ENCODE measurements around the gene SVIL. TPM values are rescaled to one million over a fixed set of nuclear protein-coding genes. Genes with fewer than 3 reads are reported as not detected.

SVIL gene
- total RNA-seq, 4 donors from 2014 or later, result 585 to 1,262 (median 942) TPM

- H3K4me1 ChIP-seq, result peaks cover 18 to 84% (median 36%) of the 10 kb centered on the region in 3 donors
- no peaks in the 10 kb centered on the region for H3K9me3 ChIP-seq
- peak overlapping the region; percentile 68 to 86 (median 80) for H3K27ac ChIP-seq
- peak; percentile 80 for ATAC-seq
- H3K36me3 ChIP-seq, result peaks cover 0 to 2% of the 10 kb centered on the region in 2 donors
- H3K4me3 ChIP-seq, result no peak overlapping the region
- TF ChIP-seq EP300 (IDR thresholded peaks at IDR 0.05) (no peak), POLR2A (IDR thresholded peaks at IDR 0.05) (no peak), POLR2AphosphoS5 (IDR thresholded peaks at IDR 0.05) (peak; percentile 87), CTCF (IDR thresholded peaks at IDR 0.05) (no peak)
- H3K27me3 ChIP-seq, result no peaks in the 10 kb centered on the region
These were observed 8.2 kb upstream of the SVIL start for GRCh38 chr10:29642990-29643389.

DNA sequence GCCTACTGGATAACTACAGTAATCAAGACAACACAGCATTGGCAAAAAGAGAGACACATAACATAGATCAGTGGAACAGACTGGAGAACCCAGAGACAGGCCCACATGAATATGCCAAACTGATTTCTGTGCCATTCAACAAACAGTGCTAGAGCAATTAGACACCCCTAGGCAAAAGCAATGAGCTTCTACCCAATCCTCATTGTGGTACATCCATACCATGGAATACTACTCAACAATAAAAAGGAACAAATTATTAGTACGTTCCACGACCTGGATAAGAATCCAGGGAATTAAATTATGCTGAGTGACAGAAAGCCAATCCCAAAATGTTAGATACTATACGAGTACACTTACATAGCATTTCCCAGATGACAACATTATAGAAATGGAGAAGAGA is 2.8 kb upstream of the SVIL start:
- H3K27ac ChIP-seq, result peak overlapping the region in 3 of 4 donors; percentile 81 to 93 (median 84)
- 94 to 100% methylated on average over 3 of the region's 3 CpGs for WGBS, 2 donors (ENCODE audit: low coverage in 1 of 2)
- H3K4me1 ChIP-seq, result peaks cover 9 to 77% (median 21%) of the 10 kb centered on the region in 3 donors
- no peaks in the 10 kb centered on the region for H3K9me3 ChIP-seq
- ATAC-seq, result no peak
- no peak overlapping the region for H3K4me3 ChIP-seq
- no peak for TF ChIP-seq POLR2AphosphoS5 (IDR thresholded peaks at IDR 0.05)
- TF ChIP-seq EP300 (IDR thresholded peaks at IDR 0.05), result no peak
- no peak for TF ChIP-seq CTCF (IDR thresholded peaks at IDR 0.05)
- TF ChIP-seq POLR2A (IDR thresholded peaks at IDR 0.05), result no peak
- peaks cover 0 to 12% of the 10 kb centered on the region in 2 donors for H3K36me3 ChIP-seq
- H3K27me3 ChIP-seq, result no peaks in the 10 kb centered on the region

- peaks cover 8 to 74% (median 17%) of the 10 kb centered on the region in 3 donors for H3K4me1 ChIP-seq
- TF ChIP-seq POLR2A (IDR thresholded peaks at IDR 0.05) (no peak), POLR2AphosphoS5 (IDR thresholded peaks at IDR 0.05) (no peak), EP300 (IDR thresholded peaks at IDR 0.05) (no peak), CTCF (IDR thresholded peaks at IDR 0.05) (no peak)
- H3K36me3 ChIP-seq, result peaks cover 0 to 12% of the 10 kb centered on the region in 2 donors
- H3K9me3 ChIP-seq, result no peaks in the 10 kb centered on the region
- no peak overlapping the region for H3K4me3 ChIP-seq
- WGBS, 2 donors (ENCODE audit: low coverage in 1 of 2), result 11 to 21% methylated on average over 2 of the region's 2 CpGs
- peak overlapping the region; percentile 81 to 98 (median 88) for H3K27ac ChIP-seq
- no peak for ATAC-seq
- H3K27me3 ChIP-seq, result no peaks in the 10 kb centered on the region
These were observed 1.4 kb upstream of the SVIL start for GRCh38 chr10:29636178-29636577.

DNA sequence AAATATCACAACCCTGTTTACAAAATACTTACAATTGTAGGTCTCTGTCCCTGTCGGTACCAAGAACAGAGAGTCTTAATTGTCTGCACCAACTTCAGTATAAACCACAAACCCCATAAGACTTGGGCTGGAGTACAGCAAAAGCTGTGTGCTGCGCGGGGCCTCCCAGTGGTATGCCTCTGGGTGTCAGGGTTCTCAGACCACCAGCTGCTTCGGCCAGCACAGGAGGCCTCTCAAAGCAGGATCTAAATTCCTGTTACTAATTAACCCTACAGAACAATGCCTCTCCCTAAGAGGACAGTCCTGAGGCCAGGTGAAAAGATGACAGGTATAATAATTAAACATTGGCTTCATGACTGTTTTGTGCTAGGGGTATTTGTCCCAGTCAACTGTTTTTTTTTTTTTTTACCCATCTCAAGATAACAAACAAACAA is 957 bp upstream of the SVIL start:
- no peaks in the 10 kb centered on the region for H3K27me3 ChIP-seq
- no peaks in the 10 kb centered on the region for H3K9me3 ChIP-seq
- TF ChIP-seq CTCF (IDR thresholded peaks at IDR 0.05) (no peak), POLR2A (IDR thresholded peaks at IDR 0.05) (no peak), EP300 (IDR thresholded peaks at IDR 0.05) (no peak), POLR2AphosphoS5 (IDR thresholded peaks at IDR 0.05) (no peak)
- H3K4me3 ChIP-seq, result no peak overlapping the region
- H3K36me3 ChIP-seq, result peaks cover 0 to 12% of the 10 kb centered on the region in 2 donors
- 14 to 57% methylated on average over 1 to 4 of the region's 4 CpGs for WGBS, 2 donors (ENCODE audit: low coverage in 1 of 2)
- no peak for ATAC-seq
- peak overlapping the region; percentile 81 to 98 (median 88) for H3K27ac ChIP-seq
- peaks cover 8 to 74% (median 21%) of the 10 kb centered on the region in 3 donors for H3K4me1 ChIP-seq

GRCh38 chr10:29634105-29634504 is 666 bp downstream of the SVIL start:
- WGBS, 2 donors (ENCODE audit: low coverage in 1 of 2), result 20 to 34% methylated on average over 2 of the region's 2 CpGs
- TF ChIP-seq POLR2A (IDR thresholded peaks at IDR 0.05) (no peak), CTCF (IDR thresholded peaks at IDR 0.05) (no peak), POLR2AphosphoS5 (IDR thresholded peaks at IDR 0.05) (no peak), EP300 (IDR thresholded peaks at IDR 0.05) (no peak)
- Histone ChIP-seq H3K36me3 (peaks cover 0 to 12% of the 10 kb centered on the region in 2 donors), H3K4me3 (peak overlapping the region; percentile 44 to 45), H3K27me3 (no peaks in the 10 kb centered on the region), H3K9me3 (no peaks in the 10 kb centered on the region), H3K27ac (peak overlapping the region; percentile 81 to 98 (median 88)), H3K4me1 (peaks cover 8 to 85% (median 29%) of the 10 kb centered on the region in 3 donors)
- no peak for ATAC-seq
